Left ventricle myocardium inferior (tissue), 1 donor: Measurements from ENCODE around the gene NECAB3. TPM values are rescaled to one million over a fixed set of nuclear protein-coding genes. Genes with fewer than 3 reads are reported as not detected.

ENCODE experiments used
- DNase-seq: peaks from one replicate; pipeline ENCODE4 v3.0.0-alpha.2; 2020
- H3K27ac ChIP-seq: fragments of 200-600 bp; replicated peaks from 2 replicates; pipeline ENCODE4 v1.8.0; 2021
- H3K27me3 ChIP-seq: fragments of 200-600 bp; 2 replicates; pipeline ENCODE4 v1.8.0; 2021; ENCODE audit warnings: low read depth
- H3K36me3 ChIP-seq: fragments of 200-600 bp; 2 replicates; pipeline ENCODE4 v1.8.0; 2021
- H3K4me1 ChIP-seq: fragments of 200-600 bp; 2 replicates; pipeline ENCODE4 v1.8.0; 2021
- H3K4me3 ChIP-seq: fragments of 200-600 bp; 2 replicates; pipeline ENCODE4 v1.8.0; 2021; ENCODE audit warnings: mild to moderate bottlenecking, moderate library complexity
- H3K9me3 ChIP-seq: fragments of 200-600 bp; replicated peaks from 2 replicates; pipeline ENCODE4 v1.8.0; 2021
- intact Hi-C: fragments of 100-400 bp; cut with micrococcal nuclease; formaldehyde crosslinking; loops from one replicate; pipeline ENCODE4 v1.11.0; 2022
- total RNA-seq: library from RNA; stranded (reverse); fragmentation: NEBNext Ultra II Directional; extraction: Animal tissue kit (Norgen Biotek cat#: 25700); gene quantifications from one replicate; pipeline ENCODE4 v1.2.1, GENCODE V29; 2021
- TF ChIP-seq, protein P1 (sequence below): fragments of 200-600 bp; IDR thresholded peaks from 2 replicates; pipeline ENCODE4 v1.8.0; 2021; ENCODE audit warnings: antibody characterized with exemption, mild to moderate bottlenecking, borderline replicate concordance
- donor health status: DM: no; HTN: yes; CAD: no; lungs with severe emphysema.

Gene NECAB3
- total RNA-seq, 1 donor from 2014 or later: 81.3 TPM

DNA sequence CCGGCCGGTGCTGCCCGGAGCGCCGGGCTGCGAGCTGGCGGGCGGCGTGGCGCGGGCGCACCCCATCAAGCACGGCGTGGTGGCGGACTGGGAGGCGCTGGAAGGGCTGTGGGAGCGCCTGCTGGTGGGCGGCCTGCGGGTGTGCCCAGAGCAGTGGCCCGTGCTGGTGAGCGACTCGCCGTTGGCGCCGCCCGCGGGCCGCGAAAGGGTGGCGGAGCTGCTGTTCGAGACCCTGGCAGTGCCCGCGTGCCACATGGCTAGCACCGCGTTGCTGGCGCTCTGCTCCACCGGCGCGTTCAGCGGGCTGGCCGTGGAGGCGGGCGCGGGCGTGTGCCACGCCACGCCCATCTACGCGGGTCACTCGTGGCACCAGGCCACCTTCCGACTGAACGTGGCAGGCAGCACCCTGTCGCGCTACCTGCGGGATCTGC is 7.0 kb downstream of the NECAB3 start:
- peak; percentile 58 for DNase-seq
- Histone ChIP-seq H3K27ac (peak overlapping the region; percentile 89), H3K36me3 (peaks cover 30% of the 10 kb centered on the region), H3K4me1 (peaks cover 83% of the 10 kb centered on the region), H3K9me3 (no peaks in the 10 kb centered on the region), H3K4me3 (peak overlapping the region; percentile 74), H3K27me3 (no peaks in the 10 kb centered on the region)
- TF ChIP-seq, protein P1, sequence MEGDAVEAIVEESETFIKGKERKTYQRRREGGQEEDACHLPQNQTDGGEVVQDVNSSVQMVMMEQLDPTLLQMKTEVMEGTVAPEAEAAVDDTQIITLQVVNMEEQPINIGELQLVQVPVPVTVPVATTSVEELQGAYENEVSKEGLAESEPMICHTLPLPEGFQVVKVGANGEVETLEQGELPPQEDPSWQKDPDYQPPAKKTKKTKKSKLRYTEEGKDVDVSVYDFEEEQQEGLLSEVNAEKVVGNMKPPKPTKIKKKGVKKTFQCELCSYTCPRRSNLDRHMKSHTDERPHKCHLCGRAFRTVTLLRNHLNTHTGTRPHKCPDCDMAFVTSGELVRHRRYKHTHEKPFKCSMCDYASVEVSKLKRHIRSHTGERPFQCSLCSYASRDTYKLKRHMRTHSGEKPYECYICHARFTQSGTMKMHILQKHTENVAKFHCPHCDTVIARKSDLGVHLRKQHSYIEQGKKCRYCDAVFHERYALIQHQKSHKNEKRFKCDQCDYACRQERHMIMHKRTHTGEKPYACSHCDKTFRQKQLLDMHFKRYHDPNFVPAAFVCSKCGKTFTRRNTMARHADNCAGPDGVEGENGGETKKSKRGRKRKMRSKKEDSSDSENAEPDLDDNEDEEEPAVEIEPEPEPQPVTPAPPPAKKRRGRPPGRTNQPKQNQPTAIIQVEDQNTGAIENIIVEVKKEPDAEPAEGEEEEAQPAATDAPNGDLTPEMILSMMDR: no peak
- intact Hi-C loops: no loop called here

DNA sequence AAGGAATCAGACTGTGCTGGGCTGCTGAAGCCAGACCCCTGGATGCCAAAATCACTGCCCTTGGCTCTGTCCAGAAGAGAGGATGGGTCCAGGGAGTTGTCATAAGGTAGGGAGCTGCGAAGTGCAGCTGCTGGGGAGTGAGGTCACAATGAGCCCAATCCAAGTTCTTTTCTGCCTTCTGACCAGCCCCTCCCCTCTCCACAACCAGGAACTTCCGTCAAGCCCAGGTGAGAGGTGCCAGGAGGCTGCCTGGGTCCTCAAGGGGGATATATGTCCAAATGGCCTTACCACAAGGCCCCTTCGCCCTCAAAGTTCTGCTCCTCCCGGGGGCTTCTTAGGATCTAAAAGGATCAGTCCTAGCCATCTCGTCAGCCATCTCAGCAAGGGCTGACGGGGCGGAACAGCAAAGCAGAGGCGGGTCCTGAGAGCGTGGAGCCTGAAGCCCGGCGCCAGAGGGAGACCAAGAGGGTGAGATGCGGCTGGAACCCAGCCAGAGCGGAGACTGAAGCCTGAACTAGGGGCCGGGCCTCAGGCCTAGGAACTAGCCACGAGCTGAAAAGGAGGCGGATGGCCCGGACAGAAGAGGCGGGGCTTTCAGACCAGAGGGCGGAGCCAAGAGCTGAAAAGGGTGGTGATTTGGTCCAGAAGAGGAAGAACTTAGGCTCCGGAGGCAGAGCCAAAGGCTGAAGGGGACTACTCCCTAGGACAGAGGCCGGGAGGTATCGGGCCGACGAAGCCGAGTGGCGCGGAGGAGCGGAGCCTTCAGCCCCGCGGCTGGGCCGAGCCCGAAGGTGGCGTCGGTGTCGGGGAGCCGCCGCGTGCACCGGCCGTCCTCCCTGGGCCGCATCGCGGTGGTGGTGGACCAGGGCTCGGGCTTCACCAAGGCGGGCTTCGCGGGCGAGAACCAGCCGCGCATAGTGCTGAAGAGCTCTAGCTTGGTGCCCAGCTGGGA is 7.7 kb downstream of the NECAB3 start, which contains the start of gene ACTL10:
Gene ACTL10, plus strand, starts transcription at position 651 of the 952 bp plus-strand sequence. CDS start 555 bp downstream, outside the sequence.
- intact Hi-C loops: no loop called here
- peak within 1 kb of the TSS; percentile 74 for H3K4me3 ChIP-seq
- H3K36me3 ChIP-seq: peaks cover 28% of the 10 kb centered on the region
- TF ChIP-seq, protein P1: peak; percentile 54
- H3K27me3 ChIP-seq: no peaks in the 10 kb centered on the region
- peaks cover 76% of the 10 kb centered on the region for H3K4me1 ChIP-seq
- peak within 1 kb of the TSS; percentile 89 for H3K27ac ChIP-seq
- no peaks in the 10 kb centered on the region for H3K9me3 ChIP-seq
- peak; percentile 98 for DNase-seq

DNA sequence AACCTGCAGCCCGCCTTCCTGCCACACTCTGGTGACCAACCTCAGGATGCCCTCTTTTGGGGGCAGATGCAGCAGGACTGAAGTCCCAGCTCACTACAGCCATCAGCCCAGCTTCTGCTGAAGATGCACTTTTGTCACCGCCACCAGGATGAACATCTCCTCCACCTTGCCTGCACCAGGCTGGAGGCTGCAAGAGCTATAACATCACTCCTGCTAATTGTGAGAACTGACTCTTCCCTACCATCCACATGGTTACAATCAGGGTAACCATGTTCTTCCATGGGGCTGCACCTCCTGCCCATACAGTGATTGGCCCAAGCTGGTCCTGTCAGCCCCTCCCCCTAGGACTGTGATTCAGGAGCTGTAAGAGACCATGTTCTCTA is 9.5 kb downstream of the NECAB3 start:
- Histone ChIP-seq H3K9me3 (no peaks in the 10 kb centered on the region), H3K27ac (no peak overlapping the region), H3K4me3 (no peak overlapping the region), H3K27me3 (no peaks in the 10 kb centered on the region), H3K4me1 (peaks cover 59% of the 10 kb centered on the region), H3K36me3 (peaks cover 20% of the 10 kb centered on the region)
- DNase-seq: peak; percentile 7
- intact Hi-C loops: no loop called here
- TF ChIP-seq, protein P1: no peak

- Histone ChIP-seq H3K4me1 (peaks cover 57% of the 10 kb centered on the region), H3K27ac (peak overlapping the region; percentile 85), H3K36me3 (peaks cover 22% of the 10 kb centered on the region), H3K9me3 (no peaks in the 10 kb centered on the region), H3K4me3 (peak overlapping the region; percentile 84), H3K27me3 (no peaks in the 10 kb centered on the region)
- intact Hi-C loops: no loop called here
- peak; percentile 5 for DNase-seq
- TF ChIP-seq, protein P1: no peak
Measured at GRCh38 chr20:33664085-33664761, 10.0 kb downstream of the NECAB3 start.

DNA sequence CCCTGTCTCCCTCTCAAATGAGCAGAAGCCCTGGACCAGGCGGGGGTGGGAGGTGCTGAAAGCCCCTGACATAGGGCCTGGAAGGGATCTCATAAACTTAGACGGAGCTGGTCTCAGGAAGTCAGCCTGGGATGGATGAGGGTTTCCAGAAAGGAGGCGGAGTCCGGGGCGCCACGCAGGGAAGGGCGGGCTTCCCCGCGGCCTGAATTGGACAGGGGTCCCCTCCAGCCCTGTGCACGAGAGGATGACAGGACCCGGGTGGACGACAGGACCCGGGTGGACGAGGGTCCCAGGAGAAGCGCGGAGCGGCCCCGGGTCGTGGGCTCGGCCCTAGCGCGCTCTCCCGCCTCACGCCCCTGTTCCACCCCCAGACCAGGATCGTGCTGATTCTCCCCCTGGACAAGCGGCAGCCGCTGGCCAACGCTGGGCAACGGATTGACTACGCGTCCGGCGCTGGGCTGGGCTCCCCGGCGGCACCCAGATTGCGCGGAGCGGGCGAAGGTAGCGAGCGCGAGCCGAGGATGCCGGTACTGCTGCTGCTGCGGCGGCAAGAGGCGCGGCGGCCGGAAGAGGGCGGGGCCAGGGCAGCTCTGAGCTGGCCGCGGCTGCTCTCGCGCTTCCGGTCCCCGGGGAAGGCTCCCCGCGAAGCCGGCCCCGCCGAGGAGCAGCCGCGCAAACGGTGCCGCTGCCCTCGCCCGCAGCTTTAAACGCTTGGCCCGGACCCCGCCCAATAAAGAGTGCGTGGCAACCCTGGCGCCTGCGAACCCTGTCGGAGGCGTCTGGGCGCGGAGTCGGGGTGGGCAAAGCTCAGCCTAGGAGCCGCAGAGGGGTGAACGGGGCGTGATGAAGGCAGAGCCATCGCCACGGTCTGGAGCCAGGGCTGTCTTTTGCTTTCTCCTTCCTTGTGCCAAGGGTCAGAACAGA is 10.8 kb downstream of the NECAB3 start:
- intact Hi-C loops: no loop called here
- no peaks in the 10 kb centered on the region for H3K27me3 ChIP-seq
- DNase-seq: peak; percentile 86
- H3K27ac ChIP-seq: peak overlapping the region; percentile 85
- H3K36me3 ChIP-seq: peaks cover 22% of the 10 kb centered on the region
- H3K4me3 ChIP-seq: peak overlapping the region; percentile 84
- H3K4me1 ChIP-seq: peaks cover 53% of the 10 kb centered on the region
- TF ChIP-seq, protein P1: peak; percentile 15
- no peaks in the 10 kb centered on the region for H3K9me3 ChIP-seq
